Measurements from ENCODE around the gene ASTE1. TPM values are rescaled to one million over a fixed set of nuclear protein-coding genes. Genes with fewer than 3 reads are reported as not detected.
"Not testable (repeated sequence)": the region's sequence is repeated elsewhere in the genome, so short reads cannot be mapped to it uniquely, and the experiment has no call there.

ASTE1 gene
- 10 to 100 TPM; 12.4 to 15.9 (median 12.9) TPM for polyA plus RNA-seq (ENCODE audit: insufficient read length in 4 of 4)

- peak; percentile 74 to 80 (median 78) for DNase-seq (ENCODE audit: low read depth in 4 of 4, low spot score in 2 of 4)
Observed at GRCh38 chr3:131026321-131027151, at the start of gene ASTE1, which contains the start of gene NEK11. TSS of gene ASTE1 (minus strand) at chr3:131026825. CDS start at chr3:131025306, 1,519 bp downstream. TSS of gene NEK11 (plus strand) at chr3:131026877. CDS start at chr3:131029709, 2,832 bp downstream.

GRCh38 chr3:131075632-131076328, 49.2 kb upstream of the ASTE1 start:
- DNase-seq (ENCODE audit: low read depth in 4 of 4, low spot score in 2 of 4), result no peak

- peak in 2 of 4 donors; percentile 4 to 5 for DNase-seq (ENCODE audit: low read depth in 4 of 4, low spot score in 2 of 4)
Observed at GRCh38 chr3:131072845-131073244, 46.2 kb upstream of the ASTE1 start.

- DNase-seq (ENCODE audit: low read depth in 4 of 4, low spot score in 2 of 4), result no peak
Observed at GRCh38 chr3:131072099-131072559, 45.5 kb upstream of the ASTE1 start.

- no peak for DNase-seq (ENCODE audit: low read depth in 4 of 4, low spot score in 2 of 4)
Observed at GRCh38 chr3:131067983-131068382, 41.4 kb upstream of the ASTE1 start.

GRCh38 chr3:131053043-131053859, 26.6 kb upstream of the ASTE1 start:
- no peak for DNase-seq (ENCODE audit: low read depth in 4 of 4, low spot score in 2 of 4)

- no peak for DNase-seq (ENCODE audit: low read depth in 4 of 4, low spot score in 2 of 4)
Observed at GRCh38 chr3:131050001-131050400, 23.4 kb upstream of the ASTE1 start.

GRCh38 chr3:131048030-131048429, 21.4 kb upstream of the ASTE1 start:
- DNase-seq (ENCODE audit: low read depth in 4 of 4, low spot score in 2 of 4), result no peak

GRCh38 chr3:131047582-131047981, 21.0 kb upstream of the ASTE1 start:
- DNase-seq (ENCODE audit: low read depth in 4 of 4, low spot score in 2 of 4), result no peak

- DNase-seq (ENCODE audit: low read depth in 4 of 4, low spot score in 2 of 4), result not testable (repeated sequence)
Observed at GRCh38 chr3:131042271-131042985, 15.8 kb upstream of the ASTE1 start.

GRCh38 chr3:131038326-131038725, 11.7 kb upstream of the ASTE1 start:
- no peak for DNase-seq (ENCODE audit: low read depth in 4 of 4, low spot score in 2 of 4)

GRCh38 chr3:131036986-131037385, 10.4 kb upstream of the ASTE1 start:
- no peak for DNase-seq (ENCODE audit: low read depth in 4 of 4, low spot score in 2 of 4)

GRCh38 chr3:131036200-131036816, 9.7 kb upstream of the ASTE1 start:
- no peak for DNase-seq (ENCODE audit: low read depth in 4 of 4, low spot score in 2 of 4)

- peak in 1 of 4 donors; percentile 25 for DNase-seq (ENCODE audit: low read depth in 4 of 4, low spot score in 2 of 4)
Observed at GRCh38 chr3:131033480-131034080, 7.0 kb upstream of the ASTE1 start.

GRCh38 chr3:131031660-131032059, 5.0 kb upstream of the ASTE1 start:
- DNase-seq (ENCODE audit: low read depth in 4 of 4, low spot score in 2 of 4), result no peak

- DNase-seq (ENCODE audit: low read depth in 4 of 4, low spot score in 2 of 4), result no peak
Observed at GRCh38 chr3:131028844-131029243, 2.2 kb upstream of the ASTE1 start.

GRCh38 chr3:131025539-131025938, 1.1 kb downstream of the ASTE1 start:
- DNase-seq (ENCODE audit: low read depth in 4 of 4, low spot score in 2 of 4), result no peak

- DNase-seq (ENCODE audit: low read depth in 4 of 4, low spot score in 2 of 4), result no peak
Observed at GRCh38 chr3:131020122-131020693, 6.4 kb downstream of the ASTE1 start.

- no peak for DNase-seq (ENCODE audit: low read depth in 4 of 4, low spot score in 2 of 4)
Observed at GRCh38 chr3:131018970-131019369, 7.7 kb downstream of the ASTE1 start.
